Measurements from ENCODE around the gene TLR3. TPM values are rescaled to one million over a fixed set of nuclear protein-coding genes. Genes with fewer than 3 reads are reported as not detected.

TLR3 gene
- total RNA-seq = 3.6 and 7.5 TPM in 2 replicates

DNA sequence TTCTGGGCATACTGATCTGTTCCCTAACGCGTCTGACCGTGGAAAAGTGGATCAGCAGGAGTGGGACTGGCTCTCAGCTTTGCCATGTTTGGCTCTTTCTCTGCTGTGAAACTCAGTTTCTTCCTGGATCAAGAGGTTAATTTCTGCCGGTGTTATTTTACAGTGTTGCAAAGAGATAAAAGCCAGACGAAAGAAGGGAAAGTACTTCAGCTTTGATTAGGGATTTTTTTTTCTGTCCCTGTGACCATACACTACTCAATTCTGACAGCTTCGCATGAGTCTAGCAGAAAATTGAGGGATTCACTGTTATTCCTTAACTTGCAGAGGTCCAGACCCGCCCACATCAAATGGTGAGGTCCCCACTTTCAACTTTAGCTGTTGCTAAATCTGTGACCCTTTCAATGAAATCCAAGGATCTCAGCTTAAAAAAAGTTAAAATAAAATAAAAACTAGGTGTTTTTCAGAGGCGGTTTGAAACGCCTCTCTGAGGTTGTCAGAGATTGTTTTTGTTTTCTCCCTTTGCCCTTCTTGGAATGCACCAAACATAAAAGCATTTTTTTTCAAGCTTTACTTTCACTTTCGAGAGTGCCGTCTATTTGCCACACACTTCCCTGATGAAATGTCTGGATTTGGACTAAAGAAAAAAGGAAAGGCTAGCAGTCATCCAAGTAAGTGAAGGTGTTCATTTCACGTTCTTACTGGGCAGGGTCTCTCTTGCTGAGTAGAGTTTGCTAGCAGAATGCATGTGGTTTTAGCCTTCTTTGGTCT is at the start of gene TLR3:
Gene TLR3, plus strand, starts transcription at position 576 of the 768 bp plus-strand sequence. CDS start 7,464 bp downstream, outside the sequence.

DNA sequence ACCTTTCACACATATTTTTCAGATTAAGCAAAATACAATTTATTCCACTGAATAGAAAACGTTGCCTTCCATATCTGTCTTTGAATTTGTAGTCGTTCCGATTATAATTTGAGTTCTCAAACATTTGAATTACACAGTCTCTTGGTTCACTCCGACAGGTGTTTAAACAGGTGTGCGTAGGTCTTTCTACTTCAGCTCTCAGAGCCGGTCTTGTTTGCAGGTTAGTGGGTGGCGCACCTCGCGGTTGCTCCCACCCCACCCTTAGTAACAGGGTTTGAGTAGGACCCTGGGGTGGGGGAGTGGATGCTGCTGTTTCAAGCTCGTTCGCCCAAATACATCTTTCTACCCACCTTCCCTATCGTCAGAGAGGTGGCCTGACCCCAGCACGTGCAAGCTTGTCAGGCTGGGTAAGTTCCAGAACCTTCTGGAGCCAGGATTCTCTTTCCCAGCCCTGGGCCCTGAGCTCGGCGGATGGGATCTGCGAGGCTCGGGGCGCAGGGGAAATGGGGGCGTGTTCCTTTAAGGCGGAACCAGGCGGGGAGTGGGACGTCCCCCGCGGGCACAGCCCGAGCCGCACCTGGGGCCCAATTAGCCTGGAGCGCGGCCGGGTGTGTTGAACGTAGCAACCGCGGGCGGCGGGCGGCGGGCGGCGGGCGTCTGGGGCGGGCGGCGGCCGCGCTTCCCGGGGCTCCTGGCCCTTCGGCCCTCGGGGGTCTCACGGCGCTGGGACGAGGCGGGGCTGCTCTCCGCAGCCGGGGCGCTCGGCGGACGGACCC is 35.3 kb downstream of the TLR3 start, which contains the start of gene FAM149A:
Gene FAM149A, plus strand, starts transcription at position 591 of the 776 bp plus-strand sequence.

Other genes starting within 250 kb of the TLR3 start
- 6.4 and 6.8 TPM in 2 replicates for gene FAM149A, start 35.5 kb downstream of the TLR3 start, total RNA-seq
- gene CYP4V2, start 122.4 kb downstream of the TLR3 start, total RNA-seq = 11.2 and 14.9 TPM in 2 replicates
- not detected in 2 replicates for gene KLKB1, start 158.4 kb downstream of the TLR3 start, total RNA-seq
- gene F11, start 197.0 kb downstream of the TLR3 start, total RNA-seq = not detected in 2 replicates

All from pericardium fibroblast (primary cell).